ENCODE results near the gene ZNF778.
"Not testable (repeated sequence)": the region's sequence is repeated elsewhere in the genome, so short reads cannot be mapped to it uniquely, and the experiment has no call there.

The ZNF778 gene

GRCh38 chr16:89259901-89260300, 42.4 kb downstream of the ZNF778 start:
- H3K4me3 ChIP-seq (ENCODE audit: insufficient read depth in 1 of 2, low read depth in 1 of 2, low read length in 2 of 2); H3K79me1 ChIP-seq (replicated peaks; ENCODE audit: low read length, poor library complexity, severe bottlenecking); H2AFZ ChIP-seq (ENCODE audit: low read depth, low read length); H3K9ac ChIP-seq (ENCODE audit: low read length); H2BK15ac ChIP-seq (ENCODE audit: low read depth, poor library complexity, severe bottlenecking); H2BK5ac ChIP-seq (ENCODE audit: low read depth, low read length, poor library complexity, severe bottlenecking); H2AK5ac ChIP-seq (ENCODE audit: low read length, severe bottlenecking); H4K8ac ChIP-seq (ENCODE audit: low read length); H3K9me3 ChIP-seq (ENCODE audit: control insufficient read depth, low read length); H3K27ac ChIP-seq (ENCODE audit: low read length, poor library complexity, severe bottlenecking); H3K14ac ChIP-seq (ENCODE audit: low read length in 2 of 2); H3K27me3 ChIP-seq (ENCODE audit: control insufficient read depth in 1 of 2, insufficient read depth in 1 of 2, low read length in 2 of 2); H4K91ac ChIP-seq (ENCODE audit: low read length); H2BK120ac ChIP-seq (ENCODE audit: low read depth, low read length); H3K4ac ChIP-seq (ENCODE audit: low read depth in 1 of 2, low read length in 2 of 2); DNase-seq; H3K18ac ChIP-seq (ENCODE audit: low read depth in 1 of 2, low read length in 2 of 2); H3K23ac ChIP-seq (ENCODE audit: low read length in 2 of 2); H3K4me2 ChIP-seq (ENCODE audit: low read length, poor library complexity, severe bottlenecking); H2BK12ac ChIP-seq (ENCODE audit: low read length in 2 of 2): not testable (repeated sequence)
- WGBS: 94% methylated on average over 13 of the region's 13 CpGs
- peaks cover 8 to 15% of the 10 kb centered on the region in 2 experiments for H3K36me3 ChIP-seq (ENCODE audit: control insufficient read depth in 1 of 2, insufficient read depth in 2 of 2, low read depth in 1 of 2, low read length in 2 of 2)
- peaks cover 13% of the 10 kb centered on the region for H3K4me1 ChIP-seq (ENCODE audit: control insufficient read depth, insufficient read depth, low read depth, low read length)

- DNase-seq: peak; percentile 50
- H2BK120ac ChIP-seq (ENCODE audit: low read depth, low read length): no peak overlapping the region
- no peak overlapping the region for H2BK12ac ChIP-seq (ENCODE audit: low read length in 2 of 2)
- H2AK5ac ChIP-seq (ENCODE audit: low read length, severe bottlenecking): no peak overlapping the region
- no peak overlapping the region for H3K14ac ChIP-seq (ENCODE audit: low read length in 2 of 2)
- peaks cover 25 to 32% of the 10 kb centered on the region in 2 experiments for H3K36me3 ChIP-seq (ENCODE audit: control insufficient read depth in 1 of 2, insufficient read depth in 2 of 2, low read depth in 1 of 2, low read length in 2 of 2)
- H3K4me1 ChIP-seq (ENCODE audit: control insufficient read depth, insufficient read depth, low read depth, low read length): peaks cover 9% of the 10 kb centered on the region
- H3K9ac ChIP-seq (ENCODE audit: low read length): peak overlapping the region; percentile 77
- H3K4me2 ChIP-seq (ENCODE audit: low read length, poor library complexity, severe bottlenecking): no peak overlapping the region
- WGBS: 94% methylated on average over 30 of the region's 30 CpGs
- no peak overlapping the region for H4K91ac ChIP-seq (ENCODE audit: low read length)
- no peak overlapping the region for H3K27ac ChIP-seq (ENCODE audit: low read length, poor library complexity, severe bottlenecking)
- no peak overlapping the region for H2BK15ac ChIP-seq (ENCODE audit: low read depth, poor library complexity, severe bottlenecking)
- H3K4ac ChIP-seq (ENCODE audit: low read depth in 1 of 2, low read length in 2 of 2): no peak overlapping the region
- peak overlapping the region in 1 of 2 experiments; percentile 58 for H3K4me3 ChIP-seq (ENCODE audit: insufficient read depth in 1 of 2, low read depth in 1 of 2, low read length in 2 of 2)
- no peaks in the 10 kb centered on the region for H3K27me3 ChIP-seq (ENCODE audit: control insufficient read depth in 1 of 2, insufficient read depth in 1 of 2, low read length in 2 of 2)
- H3K9me3 ChIP-seq (ENCODE audit: control insufficient read depth, low read length): no peaks in the 10 kb centered on the region
- H4K8ac ChIP-seq (ENCODE audit: low read length): no peak overlapping the region
- no peak overlapping the region for H3K18ac ChIP-seq (ENCODE audit: low read depth in 1 of 2, low read length in 2 of 2)
- no peak overlapping the region for H3K23ac ChIP-seq (ENCODE audit: low read length in 2 of 2)
- peaks cover 9% of the 10 kb centered on the region for H3K79me1 ChIP-seq (replicated peaks; ENCODE audit: low read length, poor library complexity, severe bottlenecking)
- H2AFZ ChIP-seq (ENCODE audit: low read depth, low read length): no peak overlapping the region
- H2BK5ac ChIP-seq (ENCODE audit: low read depth, low read length, poor library complexity, severe bottlenecking): no peak overlapping the region
These were observed 44.4 kb downstream of the ZNF778 start for GRCh38 chr16:89261691-89262563.

DNA sequence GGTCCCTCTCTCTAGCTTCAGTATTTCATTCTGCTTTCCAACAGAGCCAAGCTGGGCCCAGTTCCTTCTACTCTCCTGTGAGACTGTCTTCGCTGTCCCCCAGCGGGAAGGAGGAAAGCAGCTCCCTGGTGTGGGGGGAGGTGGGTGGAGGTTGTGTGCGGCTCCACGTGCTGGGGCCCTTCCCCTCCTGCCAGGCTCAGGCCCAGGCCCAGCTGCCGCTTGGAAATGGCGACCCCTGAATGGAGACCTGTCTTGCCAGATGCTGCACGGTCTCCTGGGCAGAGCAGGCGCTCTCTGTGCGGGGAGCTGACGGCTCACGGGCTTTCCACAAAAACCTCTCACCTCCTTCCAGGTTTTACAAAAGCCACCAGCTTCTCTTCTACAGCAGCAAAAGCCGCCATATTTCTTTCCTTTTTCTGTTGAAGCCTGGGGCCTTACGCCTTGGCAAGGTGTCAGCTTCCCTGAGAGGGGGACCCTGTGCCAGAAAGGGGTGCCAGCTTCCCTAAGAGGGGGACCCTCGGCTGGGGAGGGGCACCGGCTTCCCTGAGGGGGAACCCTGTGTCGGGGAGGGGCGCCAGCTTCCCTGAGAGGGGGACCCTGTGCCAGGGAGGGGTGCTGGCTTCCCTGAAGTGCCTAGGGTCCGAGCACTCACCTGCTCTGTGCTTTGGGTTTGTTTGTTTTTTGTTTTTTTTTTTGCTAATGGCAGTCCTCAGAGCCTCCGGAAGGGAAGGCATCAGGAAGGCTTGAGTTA, 47.5 kb downstream of the ZNF778 start:
- no peak overlapping the region for H3K27ac ChIP-seq (ENCODE audit: low read length, poor library complexity, severe bottlenecking)
- H3K4me3 ChIP-seq (ENCODE audit: insufficient read depth in 1 of 2, low read depth in 1 of 2, low read length in 2 of 2): no peak overlapping the region
- no peak overlapping the region for H2AK5ac ChIP-seq (ENCODE audit: low read length, severe bottlenecking)
- no peak overlapping the region for H3K9ac ChIP-seq (ENCODE audit: low read length)
- H3K79me1 ChIP-seq (replicated peaks; ENCODE audit: low read length, poor library complexity, severe bottlenecking): peaks cover 12% of the 10 kb centered on the region
- peaks cover 34 to 48% of the 10 kb centered on the region in 2 experiments for H3K36me3 ChIP-seq (ENCODE audit: control insufficient read depth in 1 of 2, insufficient read depth in 2 of 2, low read depth in 1 of 2, low read length in 2 of 2)
- DNase-seq: no peak
- no peak overlapping the region for H4K91ac ChIP-seq (ENCODE audit: low read length)
- no peak overlapping the region for H2BK12ac ChIP-seq (ENCODE audit: low read length in 2 of 2)
- H2BK120ac ChIP-seq (ENCODE audit: low read depth, low read length): no peak overlapping the region
- H3K4me2 ChIP-seq (ENCODE audit: low read length, poor library complexity, severe bottlenecking): no peak overlapping the region
- no peak overlapping the region for H3K14ac ChIP-seq (ENCODE audit: low read length in 2 of 2)
- no peak overlapping the region for H4K8ac ChIP-seq (ENCODE audit: low read length)
- no peak overlapping the region for H3K4ac ChIP-seq (ENCODE audit: low read depth in 1 of 2, low read length in 2 of 2)
- no peak overlapping the region for H3K23ac ChIP-seq (ENCODE audit: low read length in 2 of 2)
- H2BK15ac ChIP-seq (ENCODE audit: low read depth, poor library complexity, severe bottlenecking): no peak overlapping the region
- peaks cover 10% of the 10 kb centered on the region for H3K4me1 ChIP-seq (ENCODE audit: control insufficient read depth, insufficient read depth, low read depth, low read length)
- H3K18ac ChIP-seq (ENCODE audit: low read depth in 1 of 2, low read length in 2 of 2): no peak overlapping the region
- H3K9me3 ChIP-seq (ENCODE audit: control insufficient read depth, low read length): no peaks in the 10 kb centered on the region
- WGBS: 97% methylated on average over 19 of the region's 19 CpGs
- H2BK5ac ChIP-seq (ENCODE audit: low read depth, low read length, poor library complexity, severe bottlenecking): no peak overlapping the region
- no peak overlapping the region for H2AFZ ChIP-seq (ENCODE audit: low read depth, low read length)
- H3K27me3 ChIP-seq (ENCODE audit: control insufficient read depth in 1 of 2, insufficient read depth in 1 of 2, low read length in 2 of 2): no peaks in the 10 kb centered on the region

GRCh38 chr16:89265647-89266046, 48.1 kb downstream of the ZNF778 start:
- Histone ChIP-seq H3K9me3 (ENCODE audit: control insufficient read depth, low read length) (no peaks in the 10 kb centered on the region), H2BK120ac (ENCODE audit: low read depth, low read length) (no peak overlapping the region), H3K23ac (ENCODE audit: low read length in 2 of 2) (no peak overlapping the region), H3K79me1 (replicated peaks; ENCODE audit: low read length, poor library complexity, severe bottlenecking) (peaks cover 16% of the 10 kb centered on the region), H2AFZ (ENCODE audit: low read depth, low read length) (no peak overlapping the region), H3K27me3 (ENCODE audit: control insufficient read depth in 1 of 2, insufficient read depth in 1 of 2, low read length in 2 of 2) (no peaks in the 10 kb centered on the region), H3K4ac (ENCODE audit: low read depth in 1 of 2, low read length in 2 of 2) (no peak overlapping the region), H3K4me3 (ENCODE audit: insufficient read depth in 1 of 2, low read depth in 1 of 2, low read length in 2 of 2) (no peak overlapping the region), H3K18ac (ENCODE audit: low read depth in 1 of 2, low read length in 2 of 2) (no peak overlapping the region), H4K8ac (ENCODE audit: low read length) (no peak overlapping the region), H3K36me3 (ENCODE audit: control insufficient read depth in 1 of 2, insufficient read depth in 2 of 2, low read depth in 1 of 2, low read length in 2 of 2) (peaks cover 40 to 54% of the 10 kb centered on the region in 2 experiments), H2BK12ac (ENCODE audit: low read length in 2 of 2) (no peak overlapping the region), H4K91ac (ENCODE audit: low read length) (no peak overlapping the region), H3K4me2 (ENCODE audit: low read length, poor library complexity, severe bottlenecking) (no peak overlapping the region), H2BK5ac (ENCODE audit: low read depth, low read length, poor library complexity, severe bottlenecking) (no peak overlapping the region), H3K27ac (ENCODE audit: low read length, poor library complexity, severe bottlenecking) (no peak overlapping the region), H3K9ac (ENCODE audit: low read length) (no peak overlapping the region), H2BK15ac (ENCODE audit: low read depth, poor library complexity, severe bottlenecking) (no peak overlapping the region), H2AK5ac (ENCODE audit: low read length, severe bottlenecking) (no peak overlapping the region), H3K4me1 (ENCODE audit: control insufficient read depth, insufficient read depth, low read depth, low read length) (peaks cover 11% of the 10 kb centered on the region), H3K14ac (ENCODE audit: low read length in 2 of 2) (no peak overlapping the region)
- no peak for DNase-seq
- WGBS: 97% methylated on average over 21 of the region's 21 CpGs
